Thoracic aorta (tissue), 2 donors: ENCODE data around the gene SLC18B1. TPM values are rescaled to one million over a fixed set of nuclear protein-coding genes. Genes with fewer than 3 reads are reported as not detected.

Experiments used
- ATAC-seq: fragments of 150-250 bp; one replicate; pipeline ENCODE4 v1.8.0; 2017; ENCODE audit warnings: low read depth; ENCODE audit not compliant: insufficient number of reproducible peaks, low FRiP score
- DNase-seq: peaks from one replicate; pipeline ENCODE4 v3.0.0-alpha.2; 2020; ENCODE audit warnings: low spot score
- H3K27ac ChIP-seq, 2 donors: fragments of 200-600 bp; sonication (generic); 1 replicate in 1 of 2; 2 replicates in 1 of 2; pipeline ENCODE4 v1.5.1; 2016; ENCODE audit warnings: mild to moderate bottlenecking in 2 of 2, moderate library complexity in 2 of 2
- H3K27me3 ChIP-seq: fragments of 200-600 bp; sonication (generic); replicated peaks from 2 replicates; pipeline ENCODE4 v1.6.0; 2016; ENCODE audit warnings: mild to moderate bottlenecking; ENCODE audit not compliant: insufficient read depth
- H3K36me3 ChIP-seq: fragments of 200-600 bp; sonication (generic); one replicate; pipeline ENCODE4 v1.5.1; 2016
- H3K4me1 ChIP-seq, 2 donors: fragments of 200-600 bp; sonication (generic); 1 replicate in 1 of 2; 2 replicates in 1 of 2; pipeline versions ENCODE4 v1.5.1 to v1.6.0; 2016; ENCODE audit warnings: low read depth in 2 of 2, mild to moderate bottlenecking in 1 of 2; ENCODE audit not compliant: control insufficient read depth in 1 of 2
- H3K4me3 ChIP-seq: fragments of 200-600 bp; sonication (generic); 2 replicates; pipeline ENCODE4 v1.5.1; 2016; ENCODE audit warnings: mild to moderate bottlenecking
- H3K9me3 ChIP-seq: fragments of 200-600 bp; sonication (generic); 2 replicates; pipeline ENCODE4 v1.5.1; 2016
- CTCF ChIP-seq: fragments of 200-600 bp; sonication (generic); IDR thresholded peaks from one replicate; pipeline ENCODE4 v1.5.1; 2019; ENCODE audit warnings: antibody characterized with exemption
- total RNA-seq, 2 donors: library from RNA; depleted of rRNA; stranded (reverse); fragments of >200 nt; gene quantifications; one replicate each; pipeline versions ENCODE4 v1.1.0 to v1.2.3, GENCODE V29; 2016

Gene SLC18B1
- total RNA-seq, 2 donors from 2014 or later, result 3.9 to 6.1 TPM

GRCh38 chr6:132795461-132795860, 3.0 kb downstream of the SLC18B1 start:
- H3K4me3 ChIP-seq, result no peak overlapping the region
- H3K36me3 ChIP-seq, result no peaks in the 10 kb centered on the region
- ATAC-seq (no peak), DNase-seq (no peak)
- TF ChIP-seq CTCF, result no peak
- H3K27ac ChIP-seq, result no peak overlapping the region
- H3K9me3 ChIP-seq, result no peaks in the 10 kb centered on the region
- H3K4me1 ChIP-seq, result no peaks in the 10 kb centered on the region
- no peaks in the 10 kb centered on the region for H3K27me3 ChIP-seq

GRCh38 chr6:132792510-132792909, 5.9 kb downstream of the SLC18B1 start:
- DNase-seq (no peak), ATAC-seq (no peak)
- TF ChIP-seq CTCF, result no peak
- H3K9me3 ChIP-seq, result no peaks in the 10 kb centered on the region
- H3K4me1 ChIP-seq, result no peaks in the 10 kb centered on the region
- no peaks in the 10 kb centered on the region for H3K27me3 ChIP-seq
- H3K4me3 ChIP-seq, result no peak overlapping the region
- no peak overlapping the region for H3K27ac ChIP-seq
- H3K36me3 ChIP-seq, result no peaks in the 10 kb centered on the region

- Histone ChIP-seq H3K4me1 (no peaks in the 10 kb centered on the region), H3K27ac (no peak overlapping the region), H3K4me3 (no peak overlapping the region), H3K27me3 (no peaks in the 10 kb centered on the region), H3K36me3 (no peaks in the 10 kb centered on the region), H3K9me3 (no peaks in the 10 kb centered on the region)
- DNase-seq (no peak), ATAC-seq (no peak)
- no peak for TF ChIP-seq CTCF
These were observed 8.0 kb downstream of the SLC18B1 start for GRCh38 chr6:132790450-132790849.

- no peaks in the 10 kb centered on the region for H3K27me3 ChIP-seq
- ATAC-seq (no peak), DNase-seq (no peak)
- no peaks in the 10 kb centered on the region for H3K9me3 ChIP-seq
- no peak for TF ChIP-seq CTCF
- H3K27ac ChIP-seq, result no peak overlapping the region
- H3K4me3 ChIP-seq, result no peak overlapping the region
- no peaks in the 10 kb centered on the region for H3K36me3 ChIP-seq
- no peaks in the 10 kb centered on the region for H3K4me1 ChIP-seq
These were observed 9.1 kb downstream of the SLC18B1 start for GRCh38 chr6:132789396-132789776.

GRCh38 chr6:132788658-132789395, 9.6 kb downstream of the SLC18B1 start:
- TF ChIP-seq CTCF, result no peak
- no peak for DNase-seq
- no peaks in the 10 kb centered on the region for H3K27me3 ChIP-seq
- H3K4me3 ChIP-seq, result no peak overlapping the region
- H3K27ac ChIP-seq, result no peak overlapping the region
- no peaks in the 10 kb centered on the region for H3K4me1 ChIP-seq
- H3K9me3 ChIP-seq, result no peaks in the 10 kb centered on the region
- ATAC-seq, result no peak
- no peaks in the 10 kb centered on the region for H3K36me3 ChIP-seq
